Kidney (tissue), 22 donors: ENCODE results near the gene KDF1. TPM values are rescaled to one million over a fixed set of nuclear protein-coding genes. Genes with fewer than 3 reads are reported as not detected.
A peak's percentile ranks its signal among the peaks of the same experiment; 100 is the strongest.

Experiments used
- DNase-seq, 5 donors: peaks; one replicate each; pipeline ENCODE4 v3.0.0-alpha.2; 2013 to 2020
- FAIRE-seq: peaks from 2 replicates; lab custom pipeline; 2012; peaks lifted over from hg19 to GRCh38; lab: Jason Lieb, UNC
- H3K27ac ChIP-seq, 2 donors: one replicate each; pipeline ENCODE4 v1.7.0; 2013; ENCODE audit warnings: low read depth in 2 of 2, low read length in 2 of 2, inconsistent platforms in 1 of 2
- H3K27me3 ChIP-seq: one replicate; pipeline ENCODE4 v1.7.1; 2013; ENCODE audit warnings: low read length, inconsistent platforms; ENCODE audit not compliant: control insufficient read depth, insufficient read depth
- H3K36me3 ChIP-seq, 3 donors: one replicate each; pipeline versions ENCODE4 v1.7.0 to v1.7.1; 2013; ENCODE audit warnings: low read length in 3 of 3, control low read depth in 1 of 3, inconsistent platforms in 1 of 3; ENCODE audit not compliant: insufficient read depth in 3 of 3, control insufficient read depth in 2 of 3
- H3K4me1 ChIP-seq, 3 donors: one replicate each; pipeline versions ENCODE4 v1.7.0 to v1.7.1; 2013; ENCODE audit warnings: low read length in 3 of 3, inconsistent platforms in 1 of 3, low read depth in 1 of 3; ENCODE audit not compliant: control insufficient read depth in 2 of 3, insufficient read depth in 2 of 3
- H3K4me3 ChIP-seq, 3 donors: one replicate each; pipeline versions ENCODE4 v1.7.0 to v1.8.1; 2013; ENCODE audit warnings: low read length in 3 of 3, control low read depth in 1 of 3, inconsistent platforms in 1 of 3
- H3K9ac ChIP-seq, 3 donors: one replicate each; pipeline versions ENCODE4 v1.7.0 to v1.7.1; 2013; ENCODE audit warnings: low read length in 3 of 3, control low read depth in 1 of 3, inconsistent platforms in 1 of 3
- H3K9me3 ChIP-seq, 3 donors: one replicate each; pipeline versions ENCODE4 v1.7.0 to v1.7.1; 2013; ENCODE audit warnings: low read length in 3 of 3, control low read depth in 1 of 3, inconsistent platforms in 1 of 3; ENCODE audit not compliant: control insufficient read depth in 2 of 3, insufficient read depth in 1 of 3
- intact Hi-C: fragments of 100-400 bp; cut with DNase I; formaldehyde crosslinking; loops from one replicate; pipeline ENCODE4 v1.11.1; 2022
- long read RNA-seq, 10 donors: library from polyadenylated mRNA in 1 of 10; unstranded in 1 of 10; transcript quantifications; one replicate each; pipeline ENCODE4 v2.0.0 and lab custom pipeline, GENCODE V29; 2021 to 2026
- polyA plus RNA-seq: library from polyadenylated mRNA; stranded (reverse); fragments of 350-450 nt; fragmentation: Illumina TruSeq; extraction: RNeasy Lipid Tissue Mini Kit (QIAGEN cat#74804); gene quantifications from one replicate; pipeline ENCODE4 v1.2.3, GENCODE V29; 2014; ENCODE audit warnings: low read depth, low replicate concordance; ENCODE audit not compliant: insufficient read depth
- total RNA-seq: library from RNA; stranded (reverse); fragmentation: NEBNext Ultra II Directional; extraction: Animal tissue kit (Norgen Biotek cat#: 25700); gene quantifications from one replicate; pipeline ENCODE4 v1.2.1, GENCODE V29; 2021
- TF ChIP-seq, protein P1 (sequence below): IDR thresholded peaks from 3 replicates; pipeline ENCODE4 v1.5.1; 2012; ENCODE audit warnings: mild to moderate bottlenecking, moderate library complexity, borderline replicate concordance; ENCODE audit not compliant: insufficient read depth; ENCODE audit errors: extremely low read depth
- donor health status: control.
- donor health status: control.
- donor health status: control.
- donor health status: control.
- donor health status: control.
- donor health status: DM: yes; HTN: yes; CAD: no.
- donor health status: Normal renal cell carcinoma (clear cell type).

The KDF1 gene, protein sequence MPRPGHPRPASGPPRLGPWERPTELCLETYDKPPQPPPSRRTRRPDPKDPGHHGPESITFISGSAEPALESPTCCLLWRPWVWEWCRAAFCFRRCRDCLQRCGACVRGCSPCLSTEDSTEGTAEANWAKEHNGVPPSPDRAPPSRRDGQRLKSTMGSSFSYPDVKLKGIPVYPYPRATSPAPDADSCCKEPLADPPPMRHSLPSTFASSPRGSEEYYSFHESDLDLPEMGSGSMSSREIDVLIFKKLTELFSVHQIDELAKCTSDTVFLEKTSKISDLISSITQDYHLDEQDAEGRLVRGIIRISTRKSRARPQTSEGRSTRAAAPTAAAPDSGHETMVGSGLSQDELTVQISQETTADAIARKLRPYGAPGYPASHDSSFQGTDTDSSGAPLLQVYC
- total RNA-seq: 14.1 TPM
- 19.3 TPM for polyA plus RNA-seq
- long read RNA-seq, donor 1, partial matches to known transcripts: 6 of 7 reads
- long read RNA-seq, donor 1, other reads (novel, unspliced or antisense): 0 of 7 reads
- long read RNA-seq, donor 2, partial matches to known transcripts: 7 of 8 reads
- long read RNA-seq, donor 2, other reads (novel, unspliced or antisense): 0 of 8 reads
- long read RNA-seq, donor 3, transcript KDF1-201 (4 exons, 1,793 nt): major isoform, 7 of 7 reads
- long read RNA-seq, donor 3, partial matches to known transcripts: 0 of 7 reads
- long read RNA-seq, donor 3, other reads (novel, unspliced or antisense): 0 of 7 reads
- long read RNA-seq, donor 4, partial matches to known transcripts: 0 of 2 reads
- long read RNA-seq, donor 4, other reads (novel, unspliced or antisense): 0 of 2 reads
- long read RNA-seq, donor 5, partial matches to known transcripts: 0 of 1 reads
- long read RNA-seq, donor 5, other reads (novel, unspliced or antisense): 0 of 1 reads
- long read RNA-seq, donor 6, partial matches to known transcripts: 0 of 1 reads
- long read RNA-seq, donor 6, other reads (novel, unspliced or antisense): 0 of 1 reads
- long read RNA-seq, donor 7, transcript KDF1-201 (4 exons, 1,793 nt): major isoform, 9 of 24 reads
- long read RNA-seq, donor 7, partial matches to known transcripts: 10 of 24 reads
- long read RNA-seq, donor 7, other reads (novel, unspliced or antisense): 5 of 24 reads
- long read RNA-seq, donor 8, partial matches to known transcripts: 0 of 1 reads
- long read RNA-seq, donor 8, other reads (novel, unspliced or antisense): 0 of 1 reads
- long read RNA-seq, donor 9, partial matches to known transcripts: 0 of 1 reads
- long read RNA-seq, donor 9, other reads (novel, unspliced or antisense): 0 of 1 reads
- long read RNA-seq, donor 10, partial matches to known transcripts: 0 of 2 reads
- long read RNA-seq, donor 10, other reads (novel, unspliced or antisense): 0 of 2 reads

DNA sequence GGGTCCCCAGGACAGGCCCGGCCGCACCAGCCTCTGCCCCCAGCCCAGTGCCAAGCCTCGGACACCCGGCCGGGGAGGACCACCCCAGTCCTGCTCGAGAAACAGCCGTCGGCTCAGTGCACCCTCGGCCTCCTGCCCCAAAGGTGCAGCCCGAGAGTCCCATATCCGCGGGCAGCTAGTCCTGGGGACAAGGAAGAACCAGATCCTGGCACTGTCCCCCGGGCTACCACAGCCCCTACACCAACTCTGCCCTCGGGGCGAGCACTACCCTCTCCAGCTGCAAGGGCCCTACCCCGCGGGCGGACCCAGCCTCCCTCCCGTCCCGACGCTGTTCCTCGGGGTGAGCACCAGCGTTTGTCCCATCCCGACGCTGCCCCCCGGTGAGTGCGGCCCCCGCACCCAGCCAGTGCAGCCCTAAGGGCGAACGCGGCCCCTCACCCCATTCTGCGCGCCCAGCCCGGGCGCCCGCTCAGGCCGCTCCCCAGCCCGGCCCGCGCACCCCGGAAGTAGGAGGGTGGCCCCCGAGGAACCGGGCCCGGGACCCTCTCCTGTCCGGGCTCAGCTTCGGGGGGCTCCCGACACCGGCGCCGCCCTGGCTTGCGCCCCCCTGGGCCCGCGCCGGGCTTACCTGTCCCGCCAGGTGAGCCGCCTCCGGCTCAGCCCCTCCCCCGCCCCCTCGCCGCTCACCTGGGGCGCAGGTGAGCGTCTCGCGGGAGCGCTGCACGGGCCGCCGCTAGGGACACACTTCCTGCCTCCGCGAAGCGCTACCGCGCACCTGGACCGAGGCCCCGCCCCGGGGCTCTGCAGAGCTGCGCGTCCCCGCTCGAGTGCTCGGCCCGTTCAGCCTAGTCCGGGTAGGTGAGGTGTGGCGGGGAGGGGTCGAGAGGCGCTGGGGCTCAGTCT lies at the start of gene KDF1:
Gene KDF1 (minus strand): TSS at position 747 of the 903 bp plus-strand sequence. CDS start 8,088 bp downstream, outside the sequence.
- H3K4me3 ChIP-seq: peak within 1 kb of the TSS; percentile 66 to 85 (median 82)
- H3K9me3 ChIP-seq: peaks cover 0 to 3% (median 0%) of the 10 kb centered on the region in 3 donors
- TF ChIP-seq, protein P1, sequence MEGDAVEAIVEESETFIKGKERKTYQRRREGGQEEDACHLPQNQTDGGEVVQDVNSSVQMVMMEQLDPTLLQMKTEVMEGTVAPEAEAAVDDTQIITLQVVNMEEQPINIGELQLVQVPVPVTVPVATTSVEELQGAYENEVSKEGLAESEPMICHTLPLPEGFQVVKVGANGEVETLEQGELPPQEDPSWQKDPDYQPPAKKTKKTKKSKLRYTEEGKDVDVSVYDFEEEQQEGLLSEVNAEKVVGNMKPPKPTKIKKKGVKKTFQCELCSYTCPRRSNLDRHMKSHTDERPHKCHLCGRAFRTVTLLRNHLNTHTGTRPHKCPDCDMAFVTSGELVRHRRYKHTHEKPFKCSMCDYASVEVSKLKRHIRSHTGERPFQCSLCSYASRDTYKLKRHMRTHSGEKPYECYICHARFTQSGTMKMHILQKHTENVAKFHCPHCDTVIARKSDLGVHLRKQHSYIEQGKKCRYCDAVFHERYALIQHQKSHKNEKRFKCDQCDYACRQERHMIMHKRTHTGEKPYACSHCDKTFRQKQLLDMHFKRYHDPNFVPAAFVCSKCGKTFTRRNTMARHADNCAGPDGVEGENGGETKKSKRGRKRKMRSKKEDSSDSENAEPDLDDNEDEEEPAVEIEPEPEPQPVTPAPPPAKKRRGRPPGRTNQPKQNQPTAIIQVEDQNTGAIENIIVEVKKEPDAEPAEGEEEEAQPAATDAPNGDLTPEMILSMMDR: peak; percentile 30
- peak within 1 kb of the TSS; percentile 45 to 82 (median 61) for H3K9ac ChIP-seq
- DNase-seq (peak; percentile 79 to 93 (median 86)), FAIRE-seq (no peak)
- H3K4me1 ChIP-seq: peaks cover 0 to 4% (median 0%) of the 10 kb centered on the region in 3 donors
- no peaks in the 10 kb centered on the region for H3K36me3 ChIP-seq
- peak within 1 kb of the TSS; percentile 22 to 50 for H3K27ac ChIP-seq
- intact Hi-C loops: no loop called here
- H3K27me3 ChIP-seq: peaks cover 3% of the 10 kb centered on the region

DNA sequence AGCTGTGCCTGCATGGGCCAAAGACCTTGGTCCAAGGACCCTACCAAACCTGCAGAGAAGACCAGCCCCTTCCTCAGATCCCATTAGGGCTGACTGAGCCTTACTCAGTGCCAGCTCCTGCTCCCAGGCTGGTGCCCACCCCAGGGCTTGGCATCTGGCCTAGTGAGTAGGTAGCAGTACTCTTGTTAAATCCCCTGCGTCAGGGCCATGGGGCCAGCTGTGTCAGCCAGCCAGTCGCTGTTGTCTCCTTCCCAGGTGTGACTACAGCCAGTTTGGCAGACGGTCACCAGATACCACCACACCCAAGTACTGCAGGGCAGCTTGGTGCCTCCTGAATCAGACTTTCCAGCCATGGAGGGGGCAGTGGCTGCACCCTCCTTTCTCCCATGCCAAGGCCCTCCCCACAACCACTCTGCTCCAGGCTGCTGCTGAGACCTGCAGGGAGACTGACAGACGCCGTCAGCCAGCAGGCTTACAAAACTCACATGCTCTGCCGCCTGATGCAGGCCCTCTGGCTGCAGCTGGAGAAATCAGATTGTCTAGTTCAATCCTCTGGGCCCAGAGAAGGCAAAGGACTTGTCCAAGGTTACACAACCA lies 49.4 kb upstream of the KDF1 start:
- DNase-seq (peak in 1 of 5 donors; percentile 91), FAIRE-seq (no peak)
- TF ChIP-seq, protein P1: no peak
- H3K9me3 ChIP-seq: no peaks in the 10 kb centered on the region
- peak overlapping the region; percentile 79 to 82 for H3K27ac ChIP-seq
- peak overlapping the region in 1 of 3 donors; percentile 8 for H3K9ac ChIP-seq
- peaks cover 0 to 38% (median 6%) of the 10 kb centered on the region in 3 donors for H3K4me1 ChIP-seq
- peaks cover 2% of the 10 kb centered on the region for H3K27me3 ChIP-seq
- intact Hi-C loops: no loop called here
- no peaks in the 10 kb centered on the region for H3K36me3 ChIP-seq
- H3K4me3 ChIP-seq: no peak overlapping the region
